ENCODE measurements around the gene DNER. TPM values are rescaled to one million over a fixed set of nuclear protein-coding genes. Genes with fewer than 3 reads are reported as not detected.
"Not testable (repeated sequence)": the region's sequence is repeated elsewhere in the genome, so short reads cannot be mapped to it uniquely, and the experiment has no call there.

DNER gene
- polyA plus RNA-seq, 1 donor: 2.2 TPM

DNA sequence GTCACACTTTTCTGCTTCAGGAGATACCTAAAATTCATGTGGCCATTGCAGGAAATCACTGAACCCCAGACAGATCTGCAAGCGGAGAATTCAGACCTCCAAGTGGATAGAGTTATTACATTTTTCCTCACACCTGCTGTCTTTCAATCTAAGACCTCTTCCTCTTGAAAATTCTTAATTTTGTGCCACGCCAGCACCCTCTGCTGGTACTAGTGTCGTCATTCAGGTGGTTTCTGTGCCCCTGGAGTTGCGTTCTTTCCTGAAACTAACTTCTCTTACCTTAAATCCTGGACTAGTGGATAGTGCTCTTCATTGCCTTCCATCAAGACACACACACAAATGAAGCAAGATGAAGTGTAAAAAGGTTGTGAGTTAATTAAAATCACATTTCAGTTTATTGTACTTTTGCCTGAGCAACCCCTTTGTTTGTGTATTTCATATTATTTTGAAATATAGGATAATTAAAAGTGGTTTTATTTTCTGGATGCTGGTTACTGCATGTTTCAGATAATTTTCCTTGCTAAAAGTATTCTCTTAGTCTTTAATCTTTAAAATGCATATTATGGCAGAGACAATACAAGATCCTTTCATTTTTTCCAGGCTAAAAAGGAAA, 1.6 kb upstream of the DNER start:
- DNase-seq (ENCODE audit: low read depth): no peak

DNA sequence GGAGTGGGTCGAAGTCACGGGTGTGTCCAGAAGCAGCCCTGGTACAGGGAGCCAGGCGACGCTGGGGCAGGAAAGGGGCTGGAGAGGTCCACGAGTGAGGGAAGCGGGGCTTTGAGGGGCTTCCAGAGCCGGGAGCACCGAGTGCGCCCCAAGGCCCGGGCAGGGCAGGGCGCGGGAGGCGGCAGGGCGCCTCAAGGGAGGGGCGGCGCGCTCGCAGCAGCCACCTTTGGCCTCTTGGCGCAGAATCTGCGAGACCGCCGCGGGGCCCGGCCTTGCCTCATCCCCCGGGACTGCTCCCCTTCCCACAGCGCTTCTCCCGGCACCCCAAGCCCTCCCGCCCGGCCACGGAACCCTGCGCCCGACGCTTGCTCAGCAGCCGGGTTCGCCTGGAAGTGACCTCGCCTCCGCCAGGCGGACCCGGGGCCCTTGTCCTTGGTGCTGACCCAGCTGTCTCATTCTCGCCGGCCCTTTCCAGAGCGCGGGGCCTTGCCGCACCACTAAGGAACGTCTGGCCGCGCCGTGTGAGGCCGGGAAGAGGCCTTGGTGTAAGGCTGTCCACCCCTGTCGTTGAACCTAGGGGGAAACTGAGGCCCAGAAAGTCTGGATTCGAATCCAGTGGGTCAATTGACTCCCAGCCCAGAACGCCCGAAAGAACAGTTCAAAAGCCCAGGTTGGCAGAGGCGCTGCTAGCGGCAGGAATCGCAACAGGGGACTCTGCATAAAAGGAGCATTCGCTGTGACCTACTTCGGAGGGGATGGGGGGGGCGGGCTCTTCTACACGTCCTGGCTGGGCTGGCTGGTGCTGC, 584 bp upstream of the DNER start:
- no peak for DNase-seq (ENCODE audit: low read depth)

DNA sequence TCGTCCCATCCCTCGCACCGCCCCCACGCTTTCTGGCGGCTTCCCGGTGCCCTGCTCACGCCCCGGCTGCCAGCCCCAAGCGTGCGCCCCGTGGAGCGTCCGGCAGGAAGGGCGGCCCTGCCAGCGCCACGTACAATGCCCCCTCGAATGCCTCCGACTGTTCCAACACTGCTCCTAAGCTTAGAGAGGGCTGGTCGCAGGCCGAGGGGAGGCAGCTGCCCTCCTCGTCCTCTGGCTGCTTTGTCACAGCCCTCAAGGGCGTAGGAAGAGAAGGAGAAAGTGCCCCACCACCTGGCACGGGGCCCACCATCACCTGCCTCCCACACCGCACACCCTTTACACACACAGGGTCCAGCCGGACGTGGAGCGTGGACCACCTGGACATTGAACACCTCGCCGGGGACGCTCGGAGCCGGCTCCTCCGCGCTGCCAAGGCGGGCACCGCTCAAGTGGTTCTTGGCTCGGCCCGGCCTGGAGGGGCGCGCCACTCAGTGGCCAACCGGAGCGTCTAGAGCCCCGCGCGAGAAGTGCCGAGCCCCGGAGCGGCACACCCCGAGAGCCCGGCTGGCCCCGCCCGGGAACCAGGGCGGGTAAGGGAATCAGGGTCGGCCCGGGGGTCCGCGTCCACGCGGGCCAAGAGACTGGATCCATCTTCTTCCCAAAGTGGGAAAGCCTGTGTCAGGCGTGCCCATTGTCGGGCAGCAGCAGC, 830 bp downstream of the DNER start:
- no peak for DNase-seq (ENCODE audit: low read depth)

DNA sequence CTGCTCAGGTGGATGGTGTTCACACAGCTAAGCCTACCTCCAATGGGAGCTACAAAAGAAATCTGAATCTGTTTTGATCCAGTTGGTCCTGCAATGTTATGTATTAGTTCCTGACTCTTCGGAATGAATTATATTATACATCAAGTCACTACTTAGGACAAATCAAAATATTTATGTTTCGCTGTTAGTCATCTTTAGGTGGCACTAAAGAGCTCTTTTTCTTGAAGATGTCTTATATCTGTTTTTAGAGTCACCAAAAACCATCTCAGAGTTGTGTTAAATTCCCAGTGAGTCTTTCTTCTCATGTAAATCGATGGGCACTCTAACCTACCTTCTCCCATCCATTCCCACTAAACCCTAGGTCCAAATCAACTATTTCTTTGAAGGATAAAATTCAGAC, 2.2 kb downstream of the DNER start:
- no peak for DNase-seq (ENCODE audit: low read depth)

DNA sequence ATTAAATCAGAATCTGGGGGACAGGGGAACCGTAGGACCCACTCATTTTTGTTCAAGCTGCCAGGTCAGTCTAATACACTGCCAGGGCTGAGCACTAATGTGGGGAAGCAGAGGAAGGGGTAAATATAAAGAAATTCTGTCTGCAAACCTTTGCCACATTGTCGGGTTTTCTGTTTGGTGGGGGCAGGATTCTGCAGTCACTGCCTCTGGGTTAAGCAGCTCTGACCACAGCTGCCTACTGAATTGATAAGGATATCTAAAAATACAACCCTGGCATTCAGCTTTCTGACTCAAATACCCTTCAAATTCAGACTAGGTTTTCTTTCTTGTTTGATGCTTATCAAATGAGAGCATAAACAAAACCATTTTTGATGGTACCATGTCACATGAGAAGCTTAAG, 6.0 kb downstream of the DNER start:
- DNase-seq (ENCODE audit: low read depth): no peak

DNA sequence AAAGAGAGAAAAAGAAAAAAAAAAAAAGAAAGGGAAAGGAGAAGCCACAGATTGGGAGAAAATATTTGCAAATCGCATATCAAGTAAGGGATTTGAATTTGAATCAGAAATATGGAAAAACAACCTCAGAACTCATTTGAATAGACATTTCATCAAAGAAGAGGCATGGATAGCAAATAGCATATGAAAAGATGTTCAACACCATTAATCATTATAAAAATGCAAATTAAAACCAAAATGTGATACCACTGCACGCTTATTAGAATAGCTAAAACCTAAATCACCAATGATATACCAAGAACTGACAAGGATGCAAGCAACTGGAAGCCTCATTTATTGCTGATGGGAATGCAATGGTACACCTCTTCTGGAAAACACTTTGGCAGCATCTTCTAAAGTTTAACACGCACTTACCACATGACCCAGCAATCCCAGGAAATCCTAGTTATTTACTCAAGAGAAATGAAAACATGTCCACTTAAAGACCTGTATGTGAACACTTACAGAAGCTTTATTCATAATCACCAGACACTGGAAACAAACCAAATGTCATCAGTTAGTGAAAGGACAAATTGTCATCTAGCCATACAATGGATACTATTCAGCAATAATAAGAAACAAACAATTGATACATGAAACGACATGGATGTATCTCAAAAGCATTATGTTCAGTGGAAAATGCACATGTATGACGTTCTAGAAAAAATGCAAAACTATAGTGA, 10.3 kb downstream of the DNER start:
- no peak for DNase-seq (ENCODE audit: low read depth)

DNA sequence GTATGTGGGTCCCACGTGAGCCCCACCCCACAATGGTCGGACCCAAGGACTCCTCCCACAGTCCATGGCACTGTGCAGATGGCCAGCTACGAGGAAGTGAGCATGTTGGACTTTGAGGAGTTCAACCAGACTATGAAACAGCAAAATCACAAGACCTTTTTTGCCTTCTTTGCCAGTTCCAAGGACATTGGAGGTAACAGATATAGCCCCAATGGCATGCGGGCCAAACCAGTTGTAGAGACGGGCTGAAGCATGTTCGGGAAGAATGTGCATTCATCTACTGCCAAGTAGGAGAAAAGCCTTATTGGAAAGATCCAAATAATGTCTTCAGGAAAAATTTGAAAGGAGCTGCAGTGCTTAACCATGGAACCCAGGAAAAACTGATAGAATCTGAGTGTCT, 12.6 kb downstream of the DNER start:
- DNase-seq (ENCODE audit: low read depth): no peak

DNA sequence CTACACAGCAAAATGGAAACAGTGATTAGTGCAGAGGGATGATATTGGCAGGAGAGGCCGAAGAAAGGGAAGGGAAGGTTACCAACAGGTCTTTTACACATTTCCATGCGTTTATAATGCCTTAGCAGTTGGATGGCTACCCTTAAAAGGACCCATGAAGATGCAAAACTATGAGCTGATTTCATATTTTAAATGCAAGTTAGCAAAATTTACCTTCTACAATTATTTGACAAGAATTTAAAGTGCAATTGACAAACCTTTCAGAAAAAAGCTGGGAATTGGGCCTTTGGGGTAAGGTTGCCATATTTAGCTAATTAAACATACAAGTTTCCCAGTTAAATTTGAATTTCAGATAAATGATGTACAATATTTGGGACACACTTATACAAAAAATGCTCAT, 13.3 kb downstream of the DNER start:
- no peak for DNase-seq (ENCODE audit: low read depth)

DNA sequence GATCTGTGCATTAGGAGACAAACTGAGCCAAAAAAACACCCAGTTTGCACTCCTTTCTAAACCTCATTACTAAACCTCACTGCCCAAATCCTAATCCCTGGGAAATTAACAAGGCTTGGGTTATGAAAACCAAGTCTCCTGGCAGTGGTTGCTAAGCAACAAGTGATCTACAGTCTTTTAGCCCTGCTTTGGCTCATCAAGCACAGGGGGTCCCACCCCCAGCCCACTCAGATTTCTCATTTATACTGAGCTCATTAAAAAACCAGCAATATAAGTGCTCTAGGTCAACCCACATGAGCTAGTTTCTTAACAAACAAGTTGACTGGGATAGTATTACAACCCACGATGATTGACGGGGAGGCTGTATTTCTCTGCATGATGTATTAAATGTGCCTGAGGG, 18.4 kb downstream of the DNER start:
- DNase-seq (ENCODE audit: low read depth): no peak

DNA sequence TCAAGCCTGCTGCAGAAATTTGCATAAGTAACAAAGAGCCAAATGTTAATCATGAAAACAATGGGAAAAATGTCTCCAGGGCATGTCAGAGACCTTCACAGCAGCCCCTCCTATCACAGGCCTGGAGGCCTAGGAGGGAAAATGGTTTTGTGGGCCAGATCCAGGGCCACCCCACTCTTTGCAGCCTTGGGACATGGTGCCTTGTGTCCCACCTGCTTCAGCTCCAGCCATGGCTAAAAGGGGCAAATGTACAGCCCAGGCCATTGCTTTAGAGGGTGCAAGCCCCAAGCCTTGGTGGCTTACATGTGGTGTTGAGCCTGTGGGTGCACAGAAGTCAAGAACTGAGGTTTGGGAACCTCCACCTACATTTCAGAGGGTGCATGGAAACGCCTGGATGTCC, 20.5 kb downstream of the DNER start:
- not testable (repeated sequence) for DNase-seq (ENCODE audit: low read depth)

DNA sequence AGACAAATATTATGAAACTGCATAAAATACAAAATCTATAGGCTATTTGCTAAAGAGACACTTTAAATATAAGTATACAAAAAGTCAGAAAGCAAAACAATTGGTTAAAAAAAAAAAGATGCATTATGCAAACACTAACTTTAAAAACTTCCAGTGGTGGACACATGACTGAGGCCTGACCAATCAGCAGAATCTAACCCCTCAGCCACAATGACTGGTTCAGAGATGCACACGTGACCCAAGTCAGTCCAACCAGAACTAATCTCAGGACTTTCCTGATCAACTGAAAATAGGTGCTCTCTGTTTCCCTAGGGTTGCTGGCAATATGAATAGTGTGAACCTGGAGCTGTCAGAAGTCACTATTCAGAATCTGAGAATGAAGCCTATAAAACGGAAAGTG, 22.7 kb downstream of the DNER start:
- DNase-seq (ENCODE audit: low read depth): no peak

DNA sequence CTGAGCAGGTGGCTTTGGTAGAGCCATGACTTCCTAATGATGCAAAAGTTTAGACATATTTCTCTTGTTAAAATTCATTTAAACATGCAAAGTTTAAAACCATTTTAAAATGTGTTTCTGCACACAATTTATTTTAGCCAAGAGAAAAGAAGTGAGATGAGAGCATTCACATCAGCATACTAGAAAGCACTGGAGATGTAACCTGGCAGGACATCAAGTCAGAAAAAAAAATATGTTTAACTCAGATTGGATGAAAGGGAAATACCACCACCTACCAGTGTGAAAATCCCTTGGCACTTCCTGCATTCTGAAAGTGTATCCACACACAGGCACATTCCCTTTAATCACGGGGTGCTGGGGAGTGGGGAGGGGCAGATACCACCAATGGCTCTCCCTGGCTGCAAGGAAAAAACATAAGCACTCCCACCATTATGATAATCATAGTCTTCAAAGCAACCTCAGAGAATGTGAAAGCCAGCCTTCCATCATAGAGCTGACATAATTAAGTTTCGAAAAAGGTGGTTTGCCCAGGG, 25.0 kb downstream of the DNER start:
- no peak for DNase-seq (ENCODE audit: low read depth)

DNA sequence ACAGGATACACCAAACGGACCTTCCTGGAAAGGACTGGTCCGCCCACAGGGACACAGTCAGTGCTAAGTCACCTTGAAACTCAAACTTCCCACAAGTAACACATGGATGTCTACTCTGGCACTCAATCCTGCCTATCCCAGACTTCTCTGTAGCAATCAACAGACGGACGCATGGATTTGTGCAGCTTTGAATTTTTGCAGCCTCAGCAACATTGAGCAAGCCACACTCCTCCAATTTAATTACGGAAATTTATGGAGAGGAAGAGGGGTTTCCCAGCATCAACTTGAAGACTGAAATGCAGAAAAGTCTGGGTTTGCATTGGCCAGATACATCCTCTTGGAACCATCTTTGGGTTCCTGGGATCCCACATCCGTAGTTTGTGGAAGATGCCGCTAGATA, 26.2 kb downstream of the DNER start:
- no peak for DNase-seq (ENCODE audit: low read depth)

DNA sequence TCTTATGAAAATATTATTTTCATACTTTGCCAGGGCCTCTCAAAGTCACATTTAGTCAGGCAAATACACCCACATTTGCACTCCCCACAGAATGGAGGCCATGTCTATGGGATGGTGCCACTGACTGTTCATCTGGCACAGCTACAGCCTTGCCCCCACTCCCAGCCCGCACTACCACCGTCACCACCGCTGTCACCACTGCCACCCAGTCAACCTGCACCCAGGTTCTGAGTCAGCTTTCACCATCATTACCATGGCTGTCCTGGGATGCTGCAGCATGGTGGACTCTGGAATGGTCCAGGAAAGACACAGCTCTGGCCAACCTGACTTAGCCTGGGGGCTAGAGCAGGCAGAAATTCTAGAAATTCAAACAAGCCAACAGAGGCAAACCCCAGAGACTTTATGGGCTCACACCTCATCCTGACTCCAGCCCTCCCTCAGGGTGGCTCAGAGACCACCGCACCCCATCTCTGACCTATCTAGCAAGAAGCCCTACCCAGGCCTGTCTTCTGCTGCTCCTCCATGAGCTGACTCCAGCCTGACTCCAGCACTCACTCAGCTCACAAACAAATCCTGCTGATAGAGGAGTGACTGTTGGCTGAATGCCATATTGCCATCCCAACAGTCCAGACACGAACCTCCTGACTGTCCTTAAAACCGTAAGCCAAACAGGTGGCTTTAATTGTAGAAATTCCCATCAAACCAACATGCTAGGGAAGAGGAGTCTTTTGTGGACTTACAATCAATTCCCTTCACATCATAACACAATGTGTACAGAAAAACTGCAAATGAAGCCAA, 28.0 kb downstream of the DNER start:
- DNase-seq (ENCODE audit: low read depth): no peak

DNA sequence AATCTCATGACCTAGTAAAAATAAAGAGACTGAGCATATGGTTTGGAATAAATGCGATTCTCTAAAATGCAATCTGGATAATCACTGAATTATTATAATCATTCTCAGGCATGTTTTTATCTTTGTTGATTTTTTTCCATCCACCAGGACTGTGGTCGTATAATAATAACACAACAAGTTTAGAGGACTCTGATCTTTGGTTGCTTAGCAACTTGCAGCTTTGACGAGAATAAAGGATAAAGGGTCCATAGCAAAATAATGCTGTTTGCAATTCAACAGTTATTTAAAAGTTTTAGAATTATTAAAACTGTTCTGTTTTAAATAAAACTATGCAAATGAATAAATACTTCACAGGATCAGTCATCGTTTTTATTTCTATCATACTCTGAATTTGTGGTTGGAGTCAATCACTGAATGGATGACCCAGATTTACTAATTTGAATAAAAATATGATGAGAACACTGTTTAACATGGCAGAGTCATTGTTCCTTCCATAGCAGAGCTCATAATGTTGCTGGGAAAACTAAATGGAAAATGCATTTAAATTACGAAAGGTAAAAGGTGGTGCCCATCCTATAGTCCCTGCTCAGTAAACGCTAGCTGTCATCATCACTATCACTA, 29.3 kb downstream of the DNER start:
- DNase-seq (ENCODE audit: low read depth): no peak

DNA sequence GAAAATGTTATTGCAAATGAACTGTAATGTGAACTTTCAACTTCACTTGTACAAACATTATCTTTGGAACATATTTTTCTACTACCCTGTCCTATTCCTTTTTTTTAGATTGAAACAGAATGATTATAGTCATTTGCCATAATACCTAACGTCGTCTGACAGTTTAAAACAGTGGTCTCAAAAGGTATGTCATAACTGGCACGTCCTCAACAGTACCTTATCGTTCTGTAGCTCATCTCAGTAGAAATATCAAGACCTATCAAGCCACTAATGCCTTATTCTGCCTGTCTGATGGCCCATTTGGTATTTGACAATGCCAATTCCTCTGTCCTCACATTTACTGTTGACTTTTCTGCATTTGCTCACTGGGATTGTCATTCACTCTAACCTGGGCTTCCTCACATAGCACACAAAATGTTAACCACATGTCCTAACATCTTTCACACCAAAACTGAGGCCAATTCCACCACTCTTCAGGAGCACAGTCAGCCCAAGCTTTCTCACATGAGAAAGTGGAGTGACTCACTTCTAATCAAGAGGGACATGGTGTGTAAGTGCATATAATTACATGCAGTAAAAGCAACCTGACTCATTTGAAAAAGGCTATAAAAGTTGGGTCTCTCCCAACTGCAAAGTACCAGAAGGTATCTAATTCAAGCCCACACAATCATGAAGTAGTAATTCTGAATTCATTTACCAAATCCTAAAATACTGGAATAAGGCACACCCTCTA, 34.8 kb downstream of the DNER start:
- no peak for DNase-seq (ENCODE audit: low read depth)

DNA sequence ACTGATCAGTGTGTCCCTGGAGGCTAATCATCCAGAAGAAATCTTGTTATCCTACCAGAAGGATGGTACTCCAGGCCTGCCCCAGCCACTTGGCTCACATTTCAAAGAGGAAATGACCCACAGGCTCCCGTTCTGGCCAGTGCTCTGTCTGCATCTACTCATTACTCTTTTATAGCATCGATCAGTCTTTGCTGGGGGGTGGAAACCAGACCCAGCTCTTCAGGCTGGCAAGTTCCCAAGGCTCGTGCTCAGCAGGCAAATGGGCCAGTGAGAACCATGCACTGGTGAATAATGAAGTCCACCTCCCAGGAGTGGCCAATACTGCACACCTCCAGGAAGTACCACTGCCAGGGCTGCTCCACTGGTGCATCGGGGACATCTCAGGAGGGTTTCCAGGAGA, 38.8 kb downstream of the DNER start:
- DNase-seq (ENCODE audit: low read depth): no peak

DNA sequence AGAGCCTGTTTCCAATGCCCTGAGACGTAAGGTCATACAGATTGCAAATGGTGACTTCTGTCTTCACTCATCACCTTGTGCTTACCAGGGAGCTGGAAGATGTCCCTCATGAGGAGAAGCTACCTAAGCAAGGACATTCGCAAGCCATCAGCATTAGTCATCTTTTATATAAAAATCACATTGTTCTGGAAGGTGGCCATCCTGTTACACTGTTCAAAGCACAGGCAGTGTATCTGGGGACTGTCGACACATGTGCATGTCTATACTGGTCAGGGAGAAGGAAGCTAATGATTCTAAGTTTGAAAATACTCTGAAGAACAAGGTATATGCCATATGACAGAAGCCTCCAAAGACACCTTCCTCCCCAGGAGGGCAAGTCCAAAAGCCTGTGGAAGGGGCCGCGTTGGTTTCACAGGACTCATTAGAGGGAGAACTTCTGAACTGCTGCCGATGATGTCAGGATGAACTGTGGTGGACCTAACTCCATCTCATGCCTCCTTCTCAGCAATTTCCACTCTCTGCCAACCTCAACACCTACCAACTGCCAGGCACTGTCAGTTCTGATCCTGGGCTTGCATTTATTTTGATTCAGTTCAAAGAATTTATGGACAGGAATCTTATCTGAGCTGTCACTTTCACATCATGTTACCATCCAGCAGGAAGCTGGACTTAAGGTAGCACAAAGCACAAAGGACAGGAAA, 39.4 kb downstream of the DNER start:
- DNase-seq (ENCODE audit: low read depth): no peak

DNA sequence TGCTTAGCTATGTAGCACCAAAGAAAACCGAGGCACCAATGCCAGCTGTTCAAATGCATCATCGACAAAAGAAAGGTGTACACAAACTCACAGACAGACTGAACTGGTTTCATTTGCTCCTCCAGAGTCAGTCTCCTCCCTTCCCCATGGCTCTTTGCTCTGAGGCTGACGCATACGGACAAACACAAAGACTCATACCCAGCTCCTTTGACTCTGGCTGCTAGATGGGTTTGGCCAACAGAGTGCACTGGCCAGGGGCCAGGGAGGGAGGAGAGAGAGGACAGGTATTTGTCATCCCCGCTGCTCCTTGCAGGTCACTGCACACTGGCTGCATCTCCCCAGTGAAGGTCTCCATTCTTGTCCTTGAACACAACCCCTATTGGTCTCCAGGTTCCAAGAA, 40.7 kb downstream of the DNER start:
- no peak for DNase-seq (ENCODE audit: low read depth)
